ENCODE results near the gene NR3C2.
"Not testable (repeated sequence)": the region's sequence is repeated elsewhere in the genome, so short reads cannot be mapped to it uniquely, and the experiment has no call there.

Gene NR3C2

GRCh38 chr4:148114436-148114835 is 327.8 kb downstream of the NR3C2 start:
- DNase-seq (ENCODE audit: low read depth in 4 of 4, low spot score in 1 of 4) = no peak

DNA sequence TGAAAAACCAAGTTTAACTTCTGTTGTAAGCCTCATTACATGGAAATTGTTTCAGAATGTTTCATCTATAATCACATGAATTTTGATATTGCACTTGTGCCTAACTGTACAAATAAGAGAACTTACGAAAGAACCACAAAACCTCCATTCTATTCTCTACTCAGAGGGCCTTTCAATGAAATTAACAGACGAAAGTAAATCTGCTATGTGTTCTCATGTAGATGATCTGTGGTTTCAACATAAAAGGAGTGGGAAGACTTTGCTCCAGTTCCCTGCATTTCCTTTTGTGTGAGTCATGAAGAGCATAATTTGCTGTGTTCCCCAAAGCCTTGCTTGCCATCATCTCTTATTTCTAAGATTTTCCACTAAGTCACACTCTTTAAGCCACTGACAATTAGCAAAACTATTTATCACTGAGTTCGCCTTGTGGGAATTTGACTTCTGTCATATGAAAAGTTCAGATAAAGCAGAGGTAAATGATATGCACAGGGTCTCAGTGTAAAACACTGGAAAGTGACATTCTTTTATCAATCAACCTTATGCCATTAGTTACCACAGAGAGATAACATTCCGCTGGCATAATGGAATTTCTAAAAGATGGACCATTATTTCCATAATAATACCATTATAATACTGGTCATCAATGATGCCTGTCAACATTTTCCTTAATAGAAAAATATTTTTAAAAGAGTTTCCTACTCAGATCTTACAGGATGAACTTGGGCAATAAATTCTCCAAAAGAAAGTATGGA is 329.8 kb downstream of the NR3C2 start:
- DNase-seq (ENCODE audit: low read depth in 4 of 4, low spot score in 1 of 4) = no peak

DNA sequence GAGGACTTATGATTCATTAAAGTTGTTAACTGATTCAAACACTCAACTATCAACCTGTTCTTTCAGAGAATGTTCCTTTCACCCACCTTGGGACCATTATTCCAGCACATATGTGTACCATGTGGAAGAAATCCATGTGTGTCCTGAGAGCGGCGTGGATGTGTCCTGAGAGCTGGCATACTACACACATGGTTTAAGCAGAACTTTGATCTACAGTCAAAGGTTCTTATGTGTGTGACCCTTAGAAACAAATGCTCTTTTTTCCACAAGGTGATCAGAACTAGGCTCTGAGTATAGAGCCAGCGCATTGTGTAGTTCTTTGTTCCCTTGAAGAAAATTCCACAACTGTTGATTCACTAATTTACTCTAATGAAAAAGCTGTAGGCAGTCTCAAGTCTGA is 332.0 kb downstream of the NR3C2 start:
- no peak for DNase-seq (ENCODE audit: low read depth in 4 of 4, low spot score in 1 of 4)

- DNase-seq (ENCODE audit: low read depth in 4 of 4, low spot score in 1 of 4) = no peak
These were observed 333.0 kb downstream of the NR3C2 start for GRCh38 chr4:148109216-148109615.

- DNase-seq (ENCODE audit: low read depth in 4 of 4, low spot score in 1 of 4) = no peak
These were observed 333.4 kb downstream of the NR3C2 start for GRCh38 chr4:148108766-148109165.

GRCh38 chr4:148103597-148104355 is 338.4 kb downstream of the NR3C2 start:
- DNase-seq (ENCODE audit: low read depth in 4 of 4, low spot score in 1 of 4) = no peak

DNA sequence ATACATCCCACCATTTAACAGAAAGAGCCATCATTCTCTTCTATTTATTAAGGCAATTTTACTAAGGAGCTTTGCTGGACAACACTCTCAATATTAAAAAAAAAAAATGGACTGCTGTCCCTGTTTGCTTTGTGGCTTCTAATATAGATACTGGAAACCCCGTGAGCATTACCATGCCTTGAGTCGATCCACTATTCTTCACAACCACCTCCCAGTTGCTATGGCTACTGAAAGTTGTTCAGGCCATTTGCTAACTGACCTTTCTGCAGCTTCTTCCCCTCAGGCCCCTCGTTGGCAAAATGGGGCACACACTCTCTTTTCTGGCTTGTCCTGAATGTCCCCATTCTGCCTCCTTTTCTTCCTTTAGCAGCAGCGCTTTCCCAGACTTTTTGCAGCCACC is 340.4 kb downstream of the NR3C2 start:
- no peak for DNase-seq (ENCODE audit: low read depth in 4 of 4, low spot score in 1 of 4)

DNA sequence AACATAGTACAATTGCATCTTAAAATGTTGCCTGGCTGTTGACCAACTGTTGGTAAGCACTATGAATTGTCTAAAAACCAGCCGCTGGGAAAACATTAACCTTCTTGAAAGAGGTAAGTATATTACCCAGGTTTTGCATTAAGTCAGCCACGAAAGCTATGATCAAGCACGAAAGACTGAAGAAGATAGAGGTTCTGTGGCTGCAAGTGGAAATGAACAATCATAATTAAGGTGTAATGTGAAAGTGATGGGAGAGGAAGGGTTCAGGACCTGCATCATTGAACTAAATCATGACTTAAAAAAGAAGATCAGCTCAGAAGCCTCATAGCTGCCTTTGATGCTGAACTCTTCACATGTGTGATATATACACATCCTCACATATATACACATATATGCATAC is 341.0 kb downstream of the NR3C2 start:
- DNase-seq (ENCODE audit: low read depth in 4 of 4, low spot score in 1 of 4) = no peak

GRCh38 chr4:148097801-148098200 is 344.4 kb downstream of the NR3C2 start:
- no peak for DNase-seq (ENCODE audit: low read depth in 4 of 4, low spot score in 1 of 4)

DNA sequence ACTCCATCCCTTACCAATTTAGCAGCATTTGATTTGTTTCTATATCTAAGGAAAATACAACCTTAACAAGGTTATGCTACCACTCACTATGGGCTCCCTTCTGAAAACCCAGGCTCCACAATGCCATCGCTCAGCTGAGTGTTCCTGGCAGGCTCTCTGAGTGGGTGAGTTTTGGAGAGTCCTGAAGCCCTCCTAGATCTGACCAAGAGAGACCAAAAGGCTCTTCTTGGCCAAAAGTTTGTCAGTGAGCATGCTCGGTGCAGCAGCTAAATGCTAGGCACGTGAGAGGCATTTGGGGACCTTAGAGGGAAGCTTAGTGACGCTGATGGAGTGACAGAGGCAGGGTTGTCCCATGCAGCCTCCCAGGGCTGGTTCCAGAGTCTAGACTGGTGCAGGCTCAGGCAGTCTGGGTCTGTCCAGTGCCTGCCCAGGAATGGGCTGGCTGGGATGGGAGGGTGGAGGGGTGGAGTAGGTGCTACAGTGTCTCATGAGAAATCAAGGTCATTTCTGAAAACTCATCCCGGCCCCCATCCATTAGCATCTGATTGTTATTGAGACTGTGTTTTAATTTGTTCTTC is 346.8 kb downstream of the NR3C2 start:
- no peak for DNase-seq (ENCODE audit: low read depth in 4 of 4, low spot score in 1 of 4)

GRCh38 chr4:148094149-148094548 is 348.1 kb downstream of the NR3C2 start:
- no peak for DNase-seq (ENCODE audit: low read depth in 4 of 4, low spot score in 1 of 4)

DNA sequence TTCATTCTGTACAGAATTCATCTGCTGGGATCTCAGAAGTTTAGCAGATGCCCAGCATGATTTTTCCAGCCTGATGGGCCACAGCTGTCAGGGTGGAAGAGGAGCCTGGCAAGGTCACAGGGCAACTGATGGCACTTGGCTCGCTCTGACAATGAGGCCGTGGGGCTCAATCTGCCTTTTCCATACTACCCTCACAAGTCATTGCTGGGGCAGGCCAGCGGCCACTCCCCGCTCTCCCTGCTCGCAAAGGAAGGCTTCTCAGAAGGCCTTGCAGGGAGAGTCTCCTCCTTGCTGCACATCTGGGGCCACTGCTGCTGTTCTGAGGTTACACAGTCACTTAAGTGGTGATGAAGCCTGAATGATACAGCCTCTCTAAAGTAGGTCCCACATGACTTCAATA is 349.1 kb downstream of the NR3C2 start:
- no peak for DNase-seq (ENCODE audit: low read depth in 4 of 4, low spot score in 1 of 4)

DNA sequence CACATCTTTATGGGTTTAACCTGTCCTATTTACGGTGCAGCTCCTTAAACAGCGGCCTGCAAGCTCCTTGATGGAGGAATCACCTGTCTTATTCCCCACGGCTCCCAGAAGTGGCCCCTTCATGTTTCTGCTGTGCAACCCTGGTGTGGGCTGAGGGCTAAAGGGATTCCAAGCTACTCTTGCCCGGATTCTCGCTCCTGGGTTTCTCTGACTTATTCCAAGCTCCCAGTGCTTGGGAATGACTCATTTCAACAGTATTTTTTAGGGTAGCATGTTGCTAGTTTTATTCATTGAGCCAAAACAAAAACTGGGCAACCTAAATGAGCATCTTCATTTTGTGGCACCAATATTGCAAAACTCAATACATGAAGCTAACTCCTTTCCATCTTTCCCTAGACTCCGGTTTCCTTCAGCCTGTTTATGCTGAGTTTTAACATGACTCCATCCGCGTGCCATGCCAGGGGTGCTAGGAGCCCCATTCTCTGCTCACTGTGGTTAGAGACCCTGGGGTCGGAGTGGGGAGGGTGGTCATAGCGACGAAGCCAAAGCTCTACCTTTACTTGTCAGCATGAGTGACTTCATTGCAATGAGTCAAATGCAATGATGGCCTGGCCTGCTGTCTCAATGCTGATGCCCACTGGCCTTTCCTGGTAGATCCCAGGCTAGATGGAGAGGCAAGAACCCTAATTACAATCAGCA is 349.7 kb downstream of the NR3C2 start:
- DNase-seq (ENCODE audit: low read depth in 4 of 4, low spot score in 1 of 4) = no peak

DNA sequence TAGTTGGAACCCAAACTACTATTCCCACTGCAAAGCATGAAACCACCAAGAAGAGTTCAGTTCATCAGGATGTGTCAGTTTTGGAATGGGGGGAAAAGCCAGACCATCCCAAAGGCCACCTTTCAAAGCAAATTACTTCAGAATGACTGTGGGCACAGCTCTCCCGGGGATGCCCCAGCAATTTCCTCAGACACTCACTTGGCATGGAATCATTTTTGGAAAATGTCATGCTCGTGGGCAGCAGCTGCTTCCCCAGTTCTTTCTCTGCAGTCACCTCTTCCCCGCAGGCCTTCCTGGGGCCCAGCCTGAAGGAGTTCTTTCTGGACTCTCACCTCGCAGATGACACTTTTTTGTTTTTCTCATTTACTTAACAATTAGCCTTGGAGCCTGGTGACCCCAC is 350.3 kb downstream of the NR3C2 start:
- no peak for DNase-seq (ENCODE audit: low read depth in 4 of 4, low spot score in 1 of 4)

DNA sequence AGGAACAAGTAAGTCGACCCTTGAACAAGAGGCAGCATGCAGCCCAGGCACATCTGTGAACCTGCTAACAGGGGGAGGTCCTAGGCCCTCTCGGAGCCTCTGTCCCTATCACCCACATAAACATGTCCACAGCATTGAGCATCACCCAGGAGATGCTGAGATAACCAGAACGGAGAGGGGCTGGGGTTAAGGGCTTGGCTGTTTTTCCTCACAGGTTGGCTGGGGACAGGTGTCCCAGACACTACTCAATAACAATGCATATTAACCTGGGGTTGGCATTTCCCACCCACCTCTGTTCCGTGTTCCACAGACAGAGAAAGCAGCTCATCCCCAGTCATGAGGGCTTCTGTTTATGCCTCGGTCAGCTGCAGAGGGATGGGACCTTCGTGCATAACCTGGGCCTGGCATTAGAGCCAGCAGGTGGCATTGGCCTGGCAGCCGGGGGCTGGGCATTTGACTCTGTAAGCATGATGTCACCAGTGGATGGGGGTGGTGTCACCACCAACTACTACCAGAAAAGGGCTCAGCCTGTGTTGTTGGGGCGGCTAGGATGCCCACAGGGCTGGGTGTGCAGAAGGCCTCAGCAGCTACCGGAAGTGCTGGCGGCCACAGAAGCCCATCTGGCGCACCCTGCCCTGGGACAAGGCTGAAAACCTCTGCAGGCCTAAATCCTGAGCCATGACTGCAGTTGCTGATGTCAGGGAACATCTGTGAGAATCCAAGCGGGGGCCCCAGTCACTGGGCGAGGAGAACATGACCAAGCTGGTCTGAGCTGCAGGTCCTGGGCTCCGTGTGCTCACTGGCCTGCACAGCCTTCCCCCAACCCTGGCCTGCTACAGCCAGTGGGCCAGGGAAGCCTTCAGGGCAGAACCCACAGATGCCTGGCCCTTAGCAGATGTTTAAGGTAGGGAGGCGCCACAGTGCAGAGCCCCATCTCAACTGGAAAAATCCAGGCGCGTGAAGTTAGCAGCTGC is 351.4 kb downstream of the NR3C2 start:
- no peak for DNase-seq (ENCODE audit: low read depth in 4 of 4, low spot score in 1 of 4)

GRCh38 chr4:148090029-148090428 is 352.2 kb downstream of the NR3C2 start:
- DNase-seq (ENCODE audit: low read depth in 4 of 4, low spot score in 1 of 4) = no peak

DNA sequence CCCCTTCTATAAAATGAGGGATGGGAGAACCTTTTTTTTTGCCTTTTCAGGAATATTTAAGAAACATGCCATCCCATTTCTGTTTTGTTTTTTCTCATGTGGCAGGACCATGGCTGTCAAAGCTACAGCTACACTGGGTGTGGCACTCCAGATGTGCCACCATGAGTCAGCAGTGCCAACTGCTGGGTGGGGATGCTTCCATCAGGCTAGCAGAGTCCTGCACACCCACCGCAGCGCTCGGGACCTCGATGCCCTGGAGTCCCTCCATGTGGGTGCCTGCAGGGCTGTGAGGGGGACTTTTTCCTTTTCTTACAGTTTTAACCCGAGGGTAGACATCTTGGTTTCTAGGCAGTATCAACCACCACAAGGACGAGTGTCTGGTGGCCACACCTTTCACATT is 352.6 kb downstream of the NR3C2 start:
- DNase-seq (ENCODE audit: low read depth in 4 of 4, low spot score in 1 of 4) = no peak

DNA sequence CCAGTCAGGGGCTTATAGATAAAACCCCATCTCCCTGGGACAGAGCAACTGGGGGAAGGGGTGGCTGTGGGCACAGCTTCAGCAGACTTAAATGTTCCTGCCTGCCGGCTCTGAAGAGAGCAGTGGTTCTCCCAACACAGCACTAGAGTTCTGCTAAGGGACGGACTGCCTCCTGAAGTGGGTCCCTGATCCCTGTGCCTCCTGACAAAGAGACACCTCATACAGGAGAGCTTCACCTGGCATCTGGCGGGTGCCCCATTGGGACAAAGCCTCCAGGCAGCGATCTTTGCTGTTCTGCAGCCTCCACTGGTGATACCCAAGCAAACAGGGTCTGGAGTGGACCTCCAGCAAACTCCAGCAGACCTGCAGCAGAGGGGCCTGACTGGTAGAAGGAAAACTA is 359.1 kb downstream of the NR3C2 start:
- not testable (repeated sequence) for DNase-seq (ENCODE audit: low read depth in 4 of 4, low spot score in 1 of 4)

DNA sequence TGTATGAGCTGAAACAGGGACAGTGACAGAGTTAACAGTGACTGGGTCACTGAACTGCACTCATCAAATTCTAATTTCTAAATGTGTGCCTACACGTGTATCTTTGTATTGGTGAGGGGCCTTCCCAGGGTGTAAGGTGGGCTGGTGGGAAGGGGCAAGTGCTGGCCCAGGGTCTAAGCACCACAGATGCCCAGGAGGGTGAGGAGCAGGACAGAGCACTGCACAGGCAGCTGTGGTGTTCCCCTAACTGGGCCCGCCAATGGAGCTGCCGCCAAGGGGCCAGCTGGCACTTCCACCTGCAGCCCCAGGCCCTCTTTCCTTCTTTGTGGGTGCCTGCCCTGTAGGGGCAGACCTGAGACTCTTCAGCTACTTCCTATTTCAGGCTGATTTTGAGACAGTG is 360.5 kb downstream of the NR3C2 start:
- DNase-seq (ENCODE audit: low read depth in 4 of 4, low spot score in 1 of 4) = no peak

GRCh38 chr4:148081267-148081666 is 360.9 kb downstream of the NR3C2 start:
- no peak for DNase-seq (ENCODE audit: low read depth in 4 of 4, low spot score in 1 of 4)

- DNase-seq (ENCODE audit: low read depth in 4 of 4, low spot score in 1 of 4) = no peak
These were observed 362.3 kb downstream of the NR3C2 start for GRCh38 chr4:148079961-148080360.

All from stimulated activated CD4-positive, alpha-beta T cell treated with anti-CD3 and anti-CD28 coated beads, Interleukin-1b, Interleukin-23, amount 100 ng/mL, for 24 hours (primary cell).